Gastroesophageal sphincter (tissue), 4 donors: ENCODE data around the gene JUP. TPM values are rescaled to one million over a fixed set of nuclear protein-coding genes. Genes with fewer than 3 reads are reported as not detected.
A peak's percentile ranks its signal among the peaks of the same experiment; 100 is the strongest.

Experiments
- ATAC-seq: fragments of 150-250 bp; one replicate; pipeline ENCODE4 v1.9.1; 2016; ENCODE audit warnings: mild to moderate bottlenecking, moderate library complexity
- H3K27ac ChIP-seq, 4 donors: fragments of 200-600 bp; sonication (generic) in 3 of 4; 1 replicate in 3 of 4; 2 replicates in 1 of 4; pipeline ENCODE4 v1.5.1; 2016 to 2019
- H3K27me3 ChIP-seq: fragments of 200-600 bp; sonication (generic); one replicate; pipeline ENCODE4 v1.5.1; 2019
- H3K36me3 ChIP-seq, 2 donors: fragments of 200-600 bp; sonication (generic); one replicate each; pipeline ENCODE4 v1.5.1; 2019; ENCODE audit warnings: control low read depth in 1 of 2
- H3K4me1 ChIP-seq, 3 donors: fragments of 200-600 bp; sonication (generic); 1 replicate in 2 of 3; 2 replicates in 1 of 3; pipeline ENCODE4 v1.5.1; 2016 to 2019; ENCODE audit warnings: control low read depth in 2 of 3
- H3K4me3 ChIP-seq, 2 donors: fragments of 200-600 bp; sonication (generic); one replicate each; pipeline ENCODE4 v1.5.1; 2019; ENCODE audit warnings: mild to moderate bottlenecking in 1 of 2, moderate library complexity in 1 of 2
- H3K9me3 ChIP-seq, 3 donors: fragments of 200-600 bp; sonication (generic); one replicate each; pipeline ENCODE4 v1.5.1; 2017 to 2019; ENCODE audit warnings: control low read depth in 2 of 3
- CTCF ChIP-seq, 4 experiments: fragments of 200-600 bp in 2 of 4; fragments of 450-650 bp in 2 of 4; sonication (generic) in 1 of 4; IDR thresholded peaks; one replicate each; pipeline ENCODE4 v1.5.1; 2017 to 2019; ENCODE audit warnings: antibody characterized with exemption in 4 of 4, mild to moderate bottlenecking in 2 of 4, moderate library complexity in 2 of 4
- EP300 ChIP-seq: sonication (generic); formaldehyde crosslinking; IDR thresholded peaks from one replicate; pipeline ENCODE4 v1.6.1; 2017; ENCODE audit warnings: antibody characterized with exemption, mild to moderate bottlenecking
- POLR2A ChIP-seq, 2 donors: fragments of 450-650 bp; IDR thresholded peaks; one replicate each; pipeline ENCODE4 v1.6.1; 2017; ENCODE audit warnings: antibody characterized with exemption in 2 of 2, mild to moderate bottlenecking in 2 of 2, moderate library complexity in 1 of 2
- POLR2AphosphoS5 ChIP-seq: sonication (generic); formaldehyde crosslinking; IDR thresholded peaks from one replicate; pipeline ENCODE4 v1.6.1; 2017; ENCODE audit warnings: antibody characterized with exemption
- WGBS, 2 donors: methylation state at CpG; one replicate each; pipeline ENCODE4 v1.1.5; 2018; ENCODE audit warnings: low coverage in 1 of 2; 5-methylcytosine and 5-hydroxymethylcytosine counted together
- total RNA-seq, 4 donors: library from RNA; depleted of rRNA; stranded (reverse); fragments of >200 nt; gene quantifications; one replicate each; pipeline ENCODE4 v1.1.0, GENCODE V29; 2016

JUP gene
- total RNA-seq, 4 donors from 2014 or later = 30.8 to 60.9 (median 41.7) TPM

GRCh38 chr17:41775394-41776226 lies 10.9 kb downstream of the JUP start:
- TF ChIP-seq CTCF (IDR thresholded peaks at IDR 0.05) = no peak
- TF ChIP-seq POLR2AphosphoS5 = no peak
- no peak for TF ChIP-seq POLR2A (IDR thresholded peaks at IDR 0.05)
- no peak for TF ChIP-seq EP300
- H3K27ac ChIP-seq = peak overlapping the region in 3 of 4 donors; percentile 31 to 74 (median 41)
- H3K9me3 ChIP-seq = no peaks in the 10 kb centered on the region
- peaks cover 0 to 10% of the 10 kb centered on the region in 2 donors for H3K36me3 ChIP-seq
- H3K4me1 ChIP-seq = peaks cover 0 to 69% (median 38%) of the 10 kb centered on the region in 3 donors
- no peak for ATAC-seq
- peaks cover 10% of the 10 kb centered on the region for H3K27me3 ChIP-seq
- WGBS, 2 donors = 79 to 81% methylated on average over 2 to 8 of the region's 12 CpGs
- no peak overlapping the region for H3K4me3 ChIP-seq

- Histone ChIP-seq H3K27me3 (peaks cover 10% of the 10 kb centered on the region), H3K9me3 (no peaks in the 10 kb centered on the region), H3K4me1 (peaks cover 0 to 69% (median 38%) of the 10 kb centered on the region in 3 donors), H3K4me3 (no peak overlapping the region), H3K36me3 (peaks cover 0 to 29% of the 10 kb centered on the region in 2 donors), H3K27ac (peak overlapping the region in 2 of 4 donors; percentile 6 to 47)
- no peak for TF ChIP-seq POLR2A (IDR thresholded peaks at IDR 0.05)
- TF ChIP-seq CTCF (IDR thresholded peaks at IDR 0.05) = no peak
- TF ChIP-seq POLR2AphosphoS5 = no peak
- TF ChIP-seq EP300 = no peak
- ATAC-seq = no peak
- WGBS, 2 donors = 100% methylated on average over 1 of the region's 8 CpGs
These were observed 12.7 kb downstream of the JUP start for GRCh38 chr17:41773731-41774193.

GRCh38 chr17:41773190-41773588 lies 13.3 kb downstream of the JUP start:
- Histone ChIP-seq H3K27ac (peak overlapping the region in 2 of 4 donors; percentile 6 to 47), H3K4me3 (no peak overlapping the region), H3K36me3 (peaks cover 0 to 35% of the 10 kb centered on the region in 2 donors), H3K9me3 (no peaks in the 10 kb centered on the region), H3K4me1 (peaks cover 0 to 64% (median 38%) of the 10 kb centered on the region in 3 donors), H3K27me3 (peaks cover 10% of the 10 kb centered on the region)
- peak; percentile 57 for ATAC-seq
- TF ChIP-seq POLR2A (IDR thresholded peaks at IDR 0.05) (no peak), EP300 (no peak), CTCF (IDR thresholded peaks at IDR 0.05) (no peak), POLR2AphosphoS5 (no peak)
- WGBS, 2 donors = no CpG with 5 or more reads among the region's 12 CpGs

GRCh38 chr17:41772586-41773189 lies 13.8 kb downstream of the JUP start:
- peaks cover 10% of the 10 kb centered on the region for H3K27me3 ChIP-seq
- ATAC-seq = no peak
- TF ChIP-seq CTCF (IDR thresholded peaks at IDR 0.05) = no peak
- no peak for TF ChIP-seq POLR2AphosphoS5
- no peak for TF ChIP-seq EP300
- no peak for TF ChIP-seq POLR2A (IDR thresholded peaks at IDR 0.05)
- peaks cover 0 to 59% (median 33%) of the 10 kb centered on the region in 3 donors for H3K4me1 ChIP-seq
- 83% methylated on average over 4 of the region's 19 CpGs; no CpG with 5 or more reads in 1 of the 2 donors for WGBS, 2 donors
- peaks cover 0 to 40% of the 10 kb centered on the region in 2 donors for H3K36me3 ChIP-seq
- no peak overlapping the region for H3K4me3 ChIP-seq
- peak overlapping the region in 1 of 4 donors; percentile 47 for H3K27ac ChIP-seq
- no peaks in the 10 kb centered on the region for H3K9me3 ChIP-seq
